ENCODE data around the gene LRRC46. TPM values are rescaled to one million over a fixed set of nuclear protein-coding genes. Genes with fewer than 3 reads are reported as not detected.

LRRC46 gene
- total and polyA plus RNA-seq, 2 experiments from 2014 or later, result 0.95 TPM; not detected in 1

DNA sequence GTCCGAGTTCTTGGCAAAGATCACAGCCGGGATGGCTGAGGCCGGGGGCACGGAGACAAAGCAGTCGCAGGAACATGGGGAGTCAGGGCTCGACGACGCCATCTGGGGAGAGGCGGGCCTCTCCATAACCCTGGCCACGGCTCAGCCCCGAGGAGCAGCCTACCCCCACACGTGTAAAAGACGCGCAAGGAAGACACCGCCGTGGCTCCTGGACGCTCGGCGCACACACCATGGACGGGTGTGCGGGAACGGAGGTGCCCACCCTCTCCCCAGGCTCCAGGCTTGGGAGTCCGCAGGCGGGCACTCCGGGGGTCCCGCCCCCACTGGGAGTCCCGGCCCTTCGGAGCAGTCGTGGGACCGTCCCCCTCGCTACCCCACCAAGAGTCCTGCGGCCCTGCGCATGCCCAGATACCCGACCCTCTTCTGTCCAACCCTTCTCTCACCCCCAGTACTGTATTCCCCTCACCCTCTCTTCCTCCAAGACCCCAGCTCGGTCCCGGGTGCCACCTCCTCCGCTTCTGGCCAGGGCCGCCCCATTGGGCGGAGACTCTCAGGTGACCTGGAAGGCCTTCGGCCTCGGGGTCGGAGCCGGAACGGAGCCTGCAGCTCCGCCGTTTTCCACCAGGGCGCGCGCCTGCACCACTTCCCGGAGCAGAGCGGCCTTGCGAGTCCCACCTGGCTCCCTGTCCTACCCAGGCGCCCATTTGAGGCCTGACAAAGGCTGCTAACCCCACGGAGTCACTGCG, 9.4 kb downstream of the LRRC46 start, which contains the start of gene SCRN2:
Gene SCRN2, minus strand, starts transcription at position 532 of the 746 bp plus-strand sequence. Its CDS starts 430 bp downstream, at position 102.
- TF ChIP-seq EZH2phosphoT487 (IDR thresholded peaks at IDR 0.05; ENCODE audit: insufficient read depth, low read depth) (no peak), EZH2 (IDR thresholded peaks at IDR 0.05; ENCODE audit: insufficient read depth, poor library complexity, severe bottlenecking) (no peak)
- in situ Hi-C loops (cut with MboI), result loop anchor here (5.0 kb wide), 1 partner anchor 46 kb away; no protein-coding TSS in a partner anchor
- no peaks in the 10 kb centered on the region for H3K27me3 ChIP-seq (replicated peaks; ENCODE audit: insufficient read depth)
- peak within 1 kb of the TSS; percentile 96 for H2AFZ ChIP-seq
- 1 to 2% methylated on average over 46 to 51 of the region's 55 CpGs for WGBS, 2 experiments (ENCODE audit: low coverage in 1 of 2, low lambda C conversion rate in 2 of 2, missing lambda C conversion rate in 2 of 2)
- H4K20me1 ChIP-seq (ENCODE audit: insufficient read depth), result no peaks in the 10 kb centered on the region
- peak within 1 kb of the TSS; percentile 79 for H3K9ac ChIP-seq
- no peak within 1 kb of the TSS for H3K27ac ChIP-seq
- no peaks in the 10 kb centered on the region for H3K36me3 ChIP-seq (ENCODE audit: low read depth)
- no peaks in the 10 kb centered on the region for H3K9me2 ChIP-seq (ENCODE audit: insufficient read depth)
- H3K4me2 ChIP-seq (ENCODE audit: unreplicated experiment), result peak within 1 kb of the TSS; percentile 82
- H3K79me2 ChIP-seq (ENCODE audit: insufficient read depth), result peaks cover 10% of the 10 kb centered on the region
- no peaks in the 10 kb centered on the region for H3K9me3 ChIP-seq (ENCODE audit: low read depth)
- no peaks in the 10 kb centered on the region for H3F3A ChIP-seq (ENCODE audit: insufficient read depth)
- H3K4me1 ChIP-seq (ENCODE audit: insufficient read depth), result peaks cover 16% of the 10 kb centered on the region
- peak within 1 kb of the TSS; percentile 92 for H3K4me3 ChIP-seq
- peak; percentile 88 for DNase-seq

DNA sequence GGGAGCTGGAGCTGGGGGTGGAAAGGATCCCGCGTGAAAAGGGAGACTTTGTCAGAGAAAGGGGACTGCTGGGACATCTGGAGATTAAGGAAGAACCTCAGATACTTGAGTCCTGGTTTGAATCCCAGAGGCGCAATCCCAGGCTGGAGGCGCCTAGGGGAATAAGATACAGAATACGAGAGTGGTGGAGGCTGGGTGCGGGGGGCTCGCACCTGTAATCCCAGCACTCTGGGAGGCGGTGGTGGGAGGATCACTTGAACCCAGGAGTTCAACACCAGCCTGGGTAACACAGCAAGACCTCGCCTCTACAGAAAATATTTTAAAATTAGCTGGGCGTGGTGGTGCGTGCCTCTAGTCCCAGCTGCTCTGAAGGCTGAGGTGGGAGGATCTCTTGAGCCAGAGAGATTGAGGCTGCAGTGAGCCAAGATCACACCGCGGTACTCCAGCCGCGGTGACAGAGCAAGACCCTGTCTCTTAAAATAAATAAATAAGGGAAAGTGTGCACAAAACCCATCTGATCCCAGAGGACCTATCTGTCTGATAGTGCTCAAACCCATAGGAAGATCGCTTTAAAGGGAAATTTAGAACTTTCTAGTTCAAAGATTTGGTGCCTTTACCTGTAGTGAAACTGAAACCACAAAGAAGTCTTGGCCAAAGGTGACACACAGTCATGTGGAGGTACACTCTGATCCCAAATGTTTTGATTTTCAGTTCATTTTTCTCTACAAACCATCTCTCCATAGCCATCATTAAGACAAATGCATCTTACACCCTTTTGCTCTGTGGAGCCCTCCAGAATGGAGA, 10.2 kb downstream of the LRRC46 start:
- H3K4me2 ChIP-seq (ENCODE audit: unreplicated experiment), result peak overlapping the region; percentile 82
- 61 to 63% methylated on average over 16 of the region's 16 CpGs for WGBS, 2 experiments (ENCODE audit: low coverage in 1 of 2, low lambda C conversion rate in 2 of 2, missing lambda C conversion rate in 2 of 2)
- peaks cover 10% of the 10 kb centered on the region for H3K79me2 ChIP-seq (ENCODE audit: insufficient read depth)
- in situ Hi-C loops (cut with MboI), result loop anchor here (5.0 kb wide), 1 partner anchor 46 kb away; no protein-coding TSS in a partner anchor
- no peak for DNase-seq
- peak overlapping the region; percentile 79 for H3K9ac ChIP-seq
- no peaks in the 10 kb centered on the region for H3K9me2 ChIP-seq (ENCODE audit: insufficient read depth)
- peaks cover 16% of the 10 kb centered on the region for H3K4me1 ChIP-seq (ENCODE audit: insufficient read depth)
- H3K27ac ChIP-seq, result no peak overlapping the region
- H3F3A ChIP-seq (ENCODE audit: insufficient read depth), result no peaks in the 10 kb centered on the region
- peaks cover 7% of the 10 kb centered on the region; the same call in 1 of the 2 replicates for H3K27me3 ChIP-seq (replicated peaks; ENCODE audit: insufficient read depth)
- peak overlapping the region; percentile 92 for H3K4me3 ChIP-seq
- no peaks in the 10 kb centered on the region for H3K36me3 ChIP-seq (ENCODE audit: low read depth)
- peak overlapping the region; percentile 96 for H2AFZ ChIP-seq
- TF ChIP-seq EZH2phosphoT487 (IDR thresholded peaks at IDR 0.05; ENCODE audit: insufficient read depth, low read depth), result no peak
- no peak for TF ChIP-seq EZH2 (IDR thresholded peaks at IDR 0.05; ENCODE audit: insufficient read depth, poor library complexity, severe bottlenecking)
- H4K20me1 ChIP-seq (ENCODE audit: insufficient read depth), result no peaks in the 10 kb centered on the region
- H3K9me3 ChIP-seq (ENCODE audit: low read depth), result no peaks in the 10 kb centered on the region

DNA sequence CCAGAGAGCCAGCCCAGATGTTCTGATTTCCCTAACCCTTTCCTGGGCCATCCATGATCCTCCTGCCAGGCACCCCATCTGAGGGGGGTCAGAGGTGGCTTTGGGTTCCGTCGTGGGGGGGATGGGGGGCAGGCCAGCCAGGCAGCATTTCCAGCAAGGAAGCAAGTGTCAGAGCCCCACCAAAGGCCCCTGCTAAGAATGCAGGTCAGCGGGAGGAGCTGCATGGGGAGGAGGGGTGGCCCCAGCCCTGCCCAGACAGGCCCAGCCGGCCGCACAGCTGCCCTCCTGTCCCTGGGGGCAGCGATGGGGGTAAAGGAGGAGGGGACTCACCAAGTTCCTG, 11.9 kb downstream of the LRRC46 start:
- Histone ChIP-seq H3K36me3 (ENCODE audit: low read depth) (no peaks in the 10 kb centered on the region), H3K27me3 (replicated peaks; ENCODE audit: insufficient read depth) (peaks cover 13% of the 10 kb centered on the region; the same call in 1 of the 2 replicates), H2AFZ (no peak overlapping the region), H3K9me2 (ENCODE audit: insufficient read depth) (no peaks in the 10 kb centered on the region), H4K20me1 (ENCODE audit: insufficient read depth) (no peaks in the 10 kb centered on the region), H3K27ac (no peak overlapping the region), H3K9ac (no peak overlapping the region), H3K79me2 (ENCODE audit: insufficient read depth) (peaks cover 10% of the 10 kb centered on the region), H3K4me3 (no peak overlapping the region), H3K9me3 (ENCODE audit: low read depth) (no peaks in the 10 kb centered on the region), H3F3A (ENCODE audit: insufficient read depth) (no peaks in the 10 kb centered on the region), H3K4me2 (ENCODE audit: unreplicated experiment) (no peak overlapping the region), H3K4me1 (ENCODE audit: insufficient read depth) (0 out of 2 replicates have a peak, but pooled peaks cover 5% of the 10 kb centered on the region)
- no peak for TF ChIP-seq EZH2phosphoT487 (IDR thresholded peaks at IDR 0.05; ENCODE audit: insufficient read depth, low read depth)
- TF ChIP-seq EZH2 (IDR thresholded peaks at IDR 0.05; ENCODE audit: insufficient read depth, poor library complexity, severe bottlenecking), result no peak
- in situ Hi-C loops (cut with MboI), result loop anchor here (5.0 kb wide), 1 partner anchor 44 kb away; no protein-coding TSS in a partner anchor
- WGBS, 2 experiments (ENCODE audit: low coverage in 1 of 2, low lambda C conversion rate in 2 of 2, missing lambda C conversion rate in 2 of 2), result 7% methylated on average over 2 to 6 of the region's 6 CpGs
- DNase-seq, result no peak

DNA sequence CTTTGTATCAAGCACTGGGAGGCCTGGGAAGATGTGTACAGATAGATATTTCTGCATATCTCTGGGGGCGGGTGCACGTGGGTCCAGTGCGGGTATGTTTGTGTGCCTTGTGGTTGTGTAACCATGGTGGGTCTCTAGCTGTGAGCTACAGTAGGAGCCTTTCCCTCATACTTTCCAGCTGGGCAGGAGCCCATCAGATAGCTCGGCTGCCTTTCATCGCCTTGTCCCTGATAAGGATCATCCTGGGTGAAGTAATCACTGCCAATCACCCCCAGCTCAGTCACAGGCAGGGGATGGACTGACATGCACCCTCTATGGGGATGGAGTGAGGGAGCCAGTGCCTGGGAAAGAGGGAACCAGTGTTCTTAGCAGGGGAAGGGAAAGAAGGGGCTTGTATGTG, 12.8 kb downstream of the LRRC46 start:
- Histone ChIP-seq H3K9me2 (ENCODE audit: insufficient read depth) (no peaks in the 10 kb centered on the region), H2AFZ (no peak overlapping the region), H3K27me3 (replicated peaks; ENCODE audit: insufficient read depth) (peaks cover 13% of the 10 kb centered on the region; the same call in 1 of the 2 replicates), H3K4me2 (ENCODE audit: unreplicated experiment) (no peak overlapping the region), H3K9me3 (ENCODE audit: low read depth) (no peaks in the 10 kb centered on the region), H3K27ac (no peak overlapping the region), H3K79me2 (ENCODE audit: insufficient read depth) (peaks cover 10% of the 10 kb centered on the region), H3K9ac (no peak overlapping the region), H3K4me1 (ENCODE audit: insufficient read depth) (0 out of 2 replicates have a peak, but pooled peaks cover 5% of the 10 kb centered on the region), H3K4me3 (no peak overlapping the region), H3K36me3 (ENCODE audit: low read depth) (no peaks in the 10 kb centered on the region), H3F3A (ENCODE audit: insufficient read depth) (no peaks in the 10 kb centered on the region), H4K20me1 (ENCODE audit: insufficient read depth) (no peaks in the 10 kb centered on the region)
- in situ Hi-C loops (cut with MboI), result loop anchor here (5.0 kb wide), 1 partner anchor 43 kb away; no protein-coding TSS in a partner anchor
- peak; percentile 35 for DNase-seq
- TF ChIP-seq EZH2 (IDR thresholded peaks at IDR 0.05; ENCODE audit: insufficient read depth, poor library complexity, severe bottlenecking) (no peak), EZH2phosphoT487 (IDR thresholded peaks at IDR 0.05; ENCODE audit: insufficient read depth, low read depth) (no peak)
- 54 to 69% methylated on average over 5 of the region's 5 CpGs for WGBS, 2 experiments (ENCODE audit: low coverage in 1 of 2, low lambda C conversion rate in 2 of 2, missing lambda C conversion rate in 2 of 2)
